ENCODE measurements around the gene CHI3L2. TPM values are rescaled to one million over a fixed set of nuclear protein-coding genes. Genes with fewer than 3 reads are reported as not detected.

Gene CHI3L2
- total and polyA plus RNA-seq, 2 experiments from 2014 or later, result 0.68 TPM; not detected in 1

GRCh38 chr1:111252786-111253185 lies 25.3 kb downstream of the CHI3L2 start:
- Mint-ChIP-seq H3K9me3 (no peaks in the 10 kb centered on the region; the same call in 2 of the 3 replicates), H3K27me3 (ENCODE audit: insufficient read depth, low read depth, poor library complexity) (peaks cover 7% of the 10 kb centered on the region), H3K27ac (no peak overlapping the region), H3K4me3 (no peak overlapping the region), H3K36me3 (ENCODE audit: low read depth) (no peaks in the 10 kb centered on the region), H3K4me1 (no peaks in the 10 kb centered on the region; the same call in 2 of the 3 replicates)
- H2AFZ ChIP-seq, result no peak overlapping the region
- no peaks in the 10 kb centered on the region for H3K36me3 ChIP-seq (ENCODE audit: insufficient read depth)
- DNase-seq (ENCODE audit: low spot score) (no peak), ATAC-seq (no peak)
- H3K9me2 ChIP-seq (ENCODE audit: insufficient read depth), result peaks cover 7% of the 10 kb centered on the region; the same call in 1 of the 2 replicates
- no peaks in the 10 kb centered on the region for H3K79me2 ChIP-seq (replicated peaks; ENCODE audit: insufficient read depth)
- no peak overlapping the region for H3K4me2 ChIP-seq
- H3F3A ChIP-seq (replicated peaks; ENCODE audit: low read depth), result no peaks in the 10 kb centered on the region
- no peak for TF ChIP-seq POLR2AphosphoS5 (IDR thresholded peaks at IDR 0.05; ENCODE audit: low read depth)
- H3K4me1 ChIP-seq (ENCODE audit: insufficient read depth), result no peaks in the 10 kb centered on the region
- no peak overlapping the region for H3K27ac ChIP-seq (ENCODE audit: low read depth)
- no peaks in the 10 kb centered on the region for H4K20me1 ChIP-seq (replicated peaks; ENCODE audit: insufficient read depth)
- no peaks in the 10 kb centered on the region for H3K27me3 ChIP-seq (ENCODE audit: insufficient read depth)
- no peak overlapping the region for H3K4me3 ChIP-seq

GRCh38 chr1:111253876-111254275 lies 26.4 kb downstream of the CHI3L2 start:
- Mint-ChIP-seq H3K27me3 (ENCODE audit: insufficient read depth, low read depth, poor library complexity) (peaks cover 7% of the 10 kb centered on the region), H3K27ac (no peak overlapping the region), H3K4me3 (no peak overlapping the region), H3K4me1 (no peaks in the 10 kb centered on the region; the same call in 2 of the 3 replicates), H3K36me3 (ENCODE audit: low read depth) (no peaks in the 10 kb centered on the region), H3K9me3 (no peaks in the 10 kb centered on the region; the same call in 2 of the 3 replicates)
- Histone ChIP-seq H3K27me3 (ENCODE audit: insufficient read depth) (no peaks in the 10 kb centered on the region), H2AFZ (no peak overlapping the region), H3K27ac (ENCODE audit: low read depth) (no peak overlapping the region), H3K9me2 (ENCODE audit: insufficient read depth) (peaks cover 7% of the 10 kb centered on the region; the same call in 1 of the 2 replicates), H4K20me1 (replicated peaks; ENCODE audit: insufficient read depth) (no peaks in the 10 kb centered on the region), H3K36me3 (ENCODE audit: insufficient read depth) (no peaks in the 10 kb centered on the region), H3F3A (replicated peaks; ENCODE audit: low read depth) (no peaks in the 10 kb centered on the region), H3K4me3 (no peak overlapping the region), H3K4me2 (no peak overlapping the region), H3K79me2 (replicated peaks; ENCODE audit: insufficient read depth) (no peaks in the 10 kb centered on the region), H3K4me1 (ENCODE audit: insufficient read depth) (no peaks in the 10 kb centered on the region)
- DNase-seq (ENCODE audit: low spot score), result no peak
- ATAC-seq, result no peak
- TF ChIP-seq POLR2AphosphoS5 (IDR thresholded peaks at IDR 0.05; ENCODE audit: low read depth), result no peak
- TF ChIP-seq, protein P1, sequence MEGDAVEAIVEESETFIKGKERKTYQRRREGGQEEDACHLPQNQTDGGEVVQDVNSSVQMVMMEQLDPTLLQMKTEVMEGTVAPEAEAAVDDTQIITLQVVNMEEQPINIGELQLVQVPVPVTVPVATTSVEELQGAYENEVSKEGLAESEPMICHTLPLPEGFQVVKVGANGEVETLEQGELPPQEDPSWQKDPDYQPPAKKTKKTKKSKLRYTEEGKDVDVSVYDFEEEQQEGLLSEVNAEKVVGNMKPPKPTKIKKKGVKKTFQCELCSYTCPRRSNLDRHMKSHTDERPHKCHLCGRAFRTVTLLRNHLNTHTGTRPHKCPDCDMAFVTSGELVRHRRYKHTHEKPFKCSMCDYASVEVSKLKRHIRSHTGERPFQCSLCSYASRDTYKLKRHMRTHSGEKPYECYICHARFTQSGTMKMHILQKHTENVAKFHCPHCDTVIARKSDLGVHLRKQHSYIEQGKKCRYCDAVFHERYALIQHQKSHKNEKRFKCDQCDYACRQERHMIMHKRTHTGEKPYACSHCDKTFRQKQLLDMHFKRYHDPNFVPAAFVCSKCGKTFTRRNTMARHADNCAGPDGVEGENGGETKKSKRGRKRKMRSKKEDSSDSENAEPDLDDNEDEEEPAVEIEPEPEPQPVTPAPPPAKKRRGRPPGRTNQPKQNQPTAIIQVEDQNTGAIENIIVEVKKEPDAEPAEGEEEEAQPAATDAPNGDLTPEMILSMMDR (conservative IDR thresholded peaks at IDR 0.05; ENCODE audit: low read depth in 2 of 2), result no peak
- TF ChIP-seq JUNB (IDR thresholded peaks at IDR 0.05; ENCODE audit: unreplicated experiment), result no peak
- TF ChIP-seq EZH2 (IDR thresholded peaks at IDR 0.05; ENCODE audit: low read depth, unreplicated experiment), result no peak
- TF ChIP-seq STAT1 (IDR thresholded peaks at IDR 0.05; ENCODE audit: unreplicated experiment), result no peak
- no peak for TF ChIP-seq ZNF462 (CRISPR knock-in tag; IDR thresholded peaks at IDR 0.05)
- TF ChIP-seq ETS1 (IDR thresholded peaks at IDR 0.05), result no peak
- TF ChIP-seq CREB1 (CRISPR knock-in tag; IDR thresholded peaks at IDR 0.05; ENCODE audit: low read depth), result no peak
- TF ChIP-seq ZNF331 (CRISPR knock-in tag; IDR thresholded peaks at IDR 0.05; ENCODE audit: low read depth), result no peak
- TF ChIP-seq ZNF114 (CRISPR knock-in tag; IDR thresholded peaks at IDR 0.05), result no peak
- no peak for TF ChIP-seq NANOG (IDR thresholded peaks at IDR 0.05; ENCODE audit: borderline replicate concordance)
- no peak for TF ChIP-seq EZH2phosphoT487 (IDR thresholded peaks at IDR 0.05; ENCODE audit: unreplicated experiment)

All from GM23338 (cell line).